GM18498 (cell line): ENCODE measurements around the gene EMC10.
A peak's percentile ranks its signal among the peaks of the same experiment; 100 is the strongest.
"Not testable (repeated sequence)": the region's sequence is repeated elsewhere in the genome, so short reads cannot be mapped to it uniquely, and the experiment has no call there.

Experiments used
- ATAC-seq: cut with Tn5 transposase; IDR thresholded peaks from one replicate; pipeline ENCODE4 v1.9.1; 2021; ENCODE audit warnings: mild to moderate bottlenecking, moderate library complexity; ENCODE audit not compliant: unreplicated experiment

The EMC10 gene

GRCh38 chr19:50450369-50451222, 25.7 kb upstream of the EMC10 start:
- no peak for ATAC-seq

- ATAC-seq = no peak
Observed at GRCh38 chr19:50451223-50451534, 25.1 kb upstream of the EMC10 start.

- ATAC-seq = no peak
Observed at GRCh38 chr19:50453243-50453642, 23.1 kb upstream of the EMC10 start.

- ATAC-seq = no peak
Observed at GRCh38 chr19:50455992-50456391, 20.3 kb upstream of the EMC10 start.

GRCh38 chr19:50457300-50457699, 19.0 kb upstream of the EMC10 start:
- no peak for ATAC-seq

- no peak for ATAC-seq
Observed at GRCh38 chr19:50458396-50459066, 17.8 kb upstream of the EMC10 start.

- ATAC-seq = no peak
Observed at GRCh38 chr19:50459067-50459456, 17.2 kb upstream of the EMC10 start.

GRCh38 chr19:50459638-50460037, 16.7 kb upstream of the EMC10 start:
- no peak for ATAC-seq

GRCh38 chr19:50460161-50460765, 16.0 kb upstream of the EMC10 start:
- peak; percentile 61 for ATAC-seq

GRCh38 chr19:50461066-50461875, 15.0 kb upstream of the EMC10 start:
- no peak for ATAC-seq

- no peak for ATAC-seq
Observed at GRCh38 chr19:50462970-50463369, 13.3 kb upstream of the EMC10 start.

- no peak for ATAC-seq
Observed at GRCh38 chr19:50464348-50464747, 12.0 kb upstream of the EMC10 start.

- no peak for ATAC-seq
Observed at GRCh38 chr19:50465000-50465399, 11.3 kb upstream of the EMC10 start.

GRCh38 chr19:50465986-50466705, 10.2 kb upstream of the EMC10 start:
- no peak for ATAC-seq

GRCh38 chr19:50466706-50467039, 9.6 kb upstream of the EMC10 start:
- no peak for ATAC-seq

- no peak for ATAC-seq
Observed at GRCh38 chr19:50467566-50467965, 8.7 kb upstream of the EMC10 start.

- no peak for ATAC-seq
Observed at GRCh38 chr19:50468818-50469217, 7.5 kb upstream of the EMC10 start.

GRCh38 chr19:50473336-50473735, 3.0 kb upstream of the EMC10 start:
- ATAC-seq = not testable (repeated sequence)

GRCh38 chr19:50475101-50475568, 1.2 kb upstream of the EMC10 start:
- no peak for ATAC-seq

- no peak for ATAC-seq
Observed at GRCh38 chr19:50475736-50476223, 527 bp upstream of the EMC10 start.

GRCh38 chr19:50476907-50477238, 566 bp downstream of the EMC10 start:
- ATAC-seq = no peak
